Bladder microvascular endothelial cell (primary cell): Measurements from ENCODE around the gene HTR3D. TPM values are rescaled to one million over a fixed set of nuclear protein-coding genes. Genes with fewer than 3 reads are reported as not detected.

Source experiments
- total RNA-seq: library from RNA; depleted of rRNA; stranded (reverse); fragments of >200 nt; gene quantifications from 2 replicates; pipeline ENCODE4 v1.2.3, GENCODE V29; 2014

Gene HTR3D
- not detected in 2 replicates for total RNA-seq

DNA sequence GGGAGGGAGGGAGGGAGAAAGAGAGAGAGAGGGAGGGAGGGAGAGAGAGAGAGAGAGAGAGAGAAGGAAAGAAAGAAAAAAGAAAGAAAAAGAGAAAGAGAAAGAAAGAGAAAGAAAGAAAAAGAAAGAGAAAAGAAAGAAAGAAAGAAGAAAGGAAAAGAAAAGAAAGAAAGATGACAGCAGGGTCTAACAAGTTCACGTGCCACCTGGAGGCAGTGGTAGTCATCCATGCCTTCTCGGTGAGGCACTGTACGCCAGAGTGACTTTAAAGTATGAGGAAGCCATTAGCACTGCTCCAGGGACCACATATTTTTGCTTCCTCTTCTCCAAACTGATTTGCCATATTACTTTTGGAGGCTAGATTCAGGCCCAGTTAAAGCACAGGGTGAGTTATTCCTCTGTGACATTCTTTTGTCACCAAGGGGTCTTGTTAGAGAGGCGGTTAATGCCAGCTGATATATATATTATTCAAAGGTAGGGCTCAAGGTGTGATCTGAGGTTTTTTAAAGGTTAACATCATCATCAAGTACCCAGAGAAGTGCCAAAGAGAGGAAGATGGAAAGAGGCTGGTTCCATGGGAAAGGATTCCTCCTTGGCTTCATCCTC, at the start of gene HTR3D:
TSS of gene HTR3D (plus strand) at position 556 of the 606 bp plus-strand sequence. CDS start at position 556, 0 bp downstream.

GRCh38 chr3:184017672-184018423, 13.7 kb upstream of the HTR3D start, which contains the start of gene ABCC5:
ABCC5 (minus strand) TSS chr3:184017884; CDS start chr3:184014392, 3,492 bp downstream.

GRCh38 chr3:184052767-184053166, 21.2 kb downstream of the HTR3D start, which contains the start of gene HTR3C:
HTR3C (plus strand) TSS chr3:184053047; CDS start chr3:184053081, 34 bp downstream.

Other genes starting within 250 kb of the HTR3D start
- 0.97 and 1.2 TPM in 2 replicates for gene MAP6D1, start 206.2 kb upstream of the HTR3D start, total RNA-seq
- gene PARL, start 146.9 kb upstream of the HTR3D start, total RNA-seq: 21.0 and 25.6 TPM in 2 replicates
- gene ABCC5, start 13.9 kb upstream of the HTR3D start, total RNA-seq: 7.9 and 17.1 TPM in 2 replicates
- gene HTR3C, start 21.3 kb downstream of the HTR3D start, total RNA-seq: not detected in 2 replicates
- not detected in 2 replicates for gene HTR3E, start 65.3 kb downstream of the HTR3D start, total RNA-seq
- 31.7 and 50.0 TPM in 2 replicates for gene EIF2B5, start 103.6 kb downstream of the HTR3D start, total RNA-seq
- gene DVL3, start 123.6 kb downstream of the HTR3D start, total RNA-seq: 15.9 and 28.8 TPM in 2 replicates
- gene AP2M1, start 143.1 kb downstream of the HTR3D start, total RNA-seq: 396 and 554 TPM in 2 replicates
- gene ABCF3, start 154.5 kb downstream of the HTR3D start, total RNA-seq: 38.5 and 54.1 TPM in 2 replicates
- 0.13 TPM in 1 of 2 replicates, not detected in the other for gene VWA5B2, start 197.8 kb downstream of the HTR3D start, total RNA-seq
- gene ALG3, start 217.2 kb downstream of the HTR3D start, total RNA-seq: 14.6 and 43.5 TPM in 2 replicates
- gene EEF1AKMT4, start 217.9 kb downstream of the HTR3D start, total RNA-seq: 3.2 and 3.4 TPM in 2 replicates
- 0.13 TPM in 1 of 2 replicates, not detected in the other for gene CAMK2N2, start 229.8 kb downstream of the HTR3D start, total RNA-seq
- gene ECE2, start 244.3 kb downstream of the HTR3D start, total RNA-seq: not detected in 2 replicates